Panc1 (cell line): ENCODE data around the gene CNST. TPM values are rescaled to one million over a fixed set of nuclear protein-coding genes. Genes with fewer than 3 reads are reported as not detected.

Experiments
- ATAC-seq: fragments of 200-7000 bp; cut with Tn5 transposase; 2 replicates; pipeline ENCODE4 v1.9.1; 2020; ENCODE audit warnings: mild to moderate bottlenecking, moderate library complexity
- BruUV-seq: library from RNA; stranded (reverse); fragments of 400-500 nt; replicated peaks from 2 replicates; lab custom pipeline; 2021; lab: Mats Ljungman, UMichigan
- CTCF ChIA-PET: fragments of 300-600 bp; sonication (Branson Sonifier 250); formaldehyde crosslinking; loops from one replicate; lab custom pipeline; 2022; ENCODE audit warnings: antibody characterized with exemption; lab: Charles Lee
- POLR2A ChIA-PET: fragments of 300-600 bp; sonication (Branson Sonifier 250); formaldehyde crosslinking; loops from one replicate; lab custom pipeline; 2022; ENCODE audit warnings: antibody characterized with exemption; lab: Charles Lee
- DNase-seq: peaks from one replicate; pipeline ENCODE4 v3.0.0-alpha.2; 2010; ENCODE audit warnings: low read depth, low spot score
- H3K27ac ChIP-seq: 2 replicates; pipeline ENCODE4 v1.5.1; 2011; ENCODE audit warnings: mild to moderate bottlenecking, low read length, inconsistent platforms
- H3K27me3 ChIP-seq: fragments of 200-500 bp; sonication (Bioruptor generic); 2 replicates; pipeline ENCODE4 v1.6.0; 2014; ENCODE audit warnings: low read length, inconsistent platforms; ENCODE audit not compliant: control insufficient read depth, insufficient read depth
- H3K36me3 ChIP-seq: fragments of 200-500 bp; sonication (Bioruptor generic); 2 replicates; pipeline ENCODE4 v1.5.1; 2014; ENCODE audit warnings: inconsistent platforms, mild to moderate bottlenecking, low read length, moderate library complexity; ENCODE audit not compliant: control insufficient read depth, insufficient read depth
- H3K4me1 ChIP-seq: 2 replicates; pipeline ENCODE4 v1.5.1; 2011; ENCODE audit warnings: inconsistent platforms, mild to moderate bottlenecking, low read length, moderate library complexity; ENCODE audit not compliant: control insufficient read depth, insufficient read depth
- H3K4me3 ChIP-seq, 2 experiments: 2 replicates each; pipeline ENCODE4 v1.5.1; 2011 to 2012; ENCODE audit warnings: low read depth in 2 of 2, low read length in 2 of 2, mild to moderate bottlenecking in 2 of 2, inconsistent platforms in 1 of 2, moderate library complexity in 1 of 2
- H3K9me3 ChIP-seq: fragments of 200-500 bp; sonication (Bioruptor generic); 2 replicates; pipeline ENCODE4 v1.5.1; 2014; ENCODE audit warnings: low read depth, mild to moderate bottlenecking, inconsistent platforms, low read length, moderate library complexity; ENCODE audit not compliant: control insufficient read depth, insufficient read depth
- CTCF ChIP-seq: fragments of 450-650 bp; IDR thresholded peaks from 2 replicates; pipeline ENCODE4 v1.5.1; 2017; ENCODE audit warnings: mild to moderate bottlenecking
- POLR2AphosphoS5 ChIP-seq: IDR thresholded peaks from 2 replicates; pipeline ENCODE4 v1.6.1; 2012; ENCODE audit warnings: mild to moderate bottlenecking, low read depth, low read length, moderate library complexity
- REST ChIP-seq, 2 experiments: IDR thresholded peaks; 2 replicates each; pipeline ENCODE4 v1.6.1; 2011 to 2012; ENCODE audit warnings: low read depth in 2 of 2, control low read depth in 1 of 2, low read length in 1 of 2, mild to moderate bottlenecking in 1 of 2, moderate library complexity in 1 of 2; ENCODE audit not compliant: insufficient read depth in 1 of 2
- SIN3A ChIP-seq: IDR thresholded peaks from 2 replicates; pipeline ENCODE4 v1.6.1; 2012; ENCODE audit warnings: low read depth, mild to moderate bottlenecking, low read length, moderate library complexity, borderline replicate concordance; ENCODE audit not compliant: insufficient read depth
- TCF7L2 ChIP-seq: IDR thresholded peaks from 2 replicates; pipeline ENCODE4 v1.6.1; 2011; ENCODE audit warnings: mild to moderate bottlenecking, low read depth, low read length, inconsistent platforms
- in situ Hi-C: cut with HindIII; loops from 2 replicates; pipeline ENCODE4 v1.10.0; 2016; ENCODE audit warnings: low sequenced_read_pairs, low pct_unique_long_range_greater_than_20kb
- intact Hi-C: fragments of 100-400 bp; cut with micrococcal nuclease; formaldehyde crosslinking; loops from one replicate; pipeline ENCODE4 v1.10.0; 2022; ENCODE audit not compliant: unreplicated experiment
- total RNA-seq: library from RNA; stranded (reverse); gene quantifications from one replicate; pipeline ENCODE4 v1.2.1, GENCODE V29; 2021; ENCODE audit not compliant: unreplicated experiment

CNST gene
- total RNA-seq, 1 experiment from 2014 or later: 18.5 TPM

DNA sequence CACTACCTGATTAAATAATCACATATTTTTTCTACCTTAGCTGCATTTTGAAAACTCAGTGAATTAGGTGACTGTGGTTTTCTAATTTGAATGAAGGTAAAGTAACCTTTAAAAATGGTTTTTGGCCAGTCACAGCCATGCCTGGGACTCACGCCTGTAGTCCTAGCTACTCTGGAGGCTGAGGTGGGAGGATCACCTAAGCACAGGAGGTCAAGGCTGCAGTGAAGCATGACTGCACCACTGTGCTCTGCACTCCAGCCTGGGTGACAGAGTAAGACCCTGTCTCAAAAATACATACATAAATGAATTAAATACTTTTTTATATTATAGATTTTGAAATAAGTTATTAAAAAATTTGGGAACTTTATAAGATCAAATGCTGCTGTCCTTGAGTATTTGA is 5.7 kb downstream of the CNST start:
- ChIA-PET CTCF (no interaction called here), POLR2A (interaction anchor here (0.5 kb wide), 1 partner anchor 73 kb away, joined by 7 read pairs; no protein-coding TSS in a partner anchor)
- Histone ChIP-seq H3K27me3 (no peaks in the 10 kb centered on the region), H3K9me3 (no peaks in the 10 kb centered on the region), H3K4me3 (no peak overlapping the region), H3K27ac (no peak overlapping the region), H3K4me1 (peaks cover 33% of the 10 kb centered on the region), H3K36me3 (no peaks in the 10 kb centered on the region; the same call in 1 of the 2 replicates)
- in situ Hi-C loops: no loop called here
- no peak for DNase-seq
- BruUV-seq: no TSS peak
- intact Hi-C loops: no loop called here
- ATAC-seq: no peak
- TF ChIP-seq CTCF (no peak), REST (IDR thresholded peaks at IDR 0.05; ENCODE audit: insufficient read depth in 1 of 2, low read depth in 2 of 2, low read length in 1 of 2) (no peak), POLR2AphosphoS5 (no peak), SIN3A (no peak), TCF7L2 (no peak)

DNA sequence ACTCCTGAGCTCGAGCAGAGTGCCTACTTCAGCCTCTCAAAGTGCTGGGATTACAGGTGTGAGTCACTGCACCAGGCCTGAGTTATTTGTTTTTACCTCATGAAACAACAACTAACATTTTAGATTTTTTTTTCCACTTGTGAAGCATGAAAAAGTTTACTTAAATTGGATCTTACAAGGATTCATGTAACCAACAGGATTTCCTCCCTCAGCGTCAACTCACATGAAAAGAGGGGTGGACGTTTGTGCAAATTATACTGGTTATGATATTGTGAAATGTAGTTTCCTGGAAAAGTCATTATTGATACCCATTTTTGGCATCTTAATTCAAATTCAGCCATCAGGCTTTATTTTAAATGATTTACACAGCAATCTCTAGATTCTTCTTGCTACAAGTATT is 6.5 kb downstream of the CNST start:
- no TSS peak for BruUV-seq
- H3K9me3 ChIP-seq: no peaks in the 10 kb centered on the region
- no peak overlapping the region for H3K4me3 ChIP-seq
- ChIA-PET CTCF (no interaction called here), POLR2A (interaction anchor here (0.5 to 1.3 kb wide), 2 partner anchors 69 to 72 kb away, joined by 4 to 7 read pairs; no protein-coding TSS in a partner anchor)
- TF ChIP-seq POLR2AphosphoS5: no peak
- no peak for TF ChIP-seq CTCF
- no peak for TF ChIP-seq TCF7L2
- TF ChIP-seq SIN3A: no peak
- H3K36me3 ChIP-seq: no peaks in the 10 kb centered on the region
- DNase-seq: no peak
- intact Hi-C loops: no loop called here
- no peak for ATAC-seq
- in situ Hi-C loops: no loop called here
- no peak overlapping the region for H3K27ac ChIP-seq
- H3K27me3 ChIP-seq: no peaks in the 10 kb centered on the region
- peaks cover 28% of the 10 kb centered on the region for H3K4me1 ChIP-seq
